ENCODE measurements around the gene DYNLT5.
A peak's percentile ranks its signal among the peaks of the same experiment; 100 is the strongest.
"Not testable (repeated sequence)": the region's sequence is repeated elsewhere in the genome, so short reads cannot be mapped to it uniquely, and the experiment has no call there.

DYNLT5 gene

GRCh38 chr1:66723985-66724384 lies 28.3 kb upstream of the DYNLT5 start:
- H3K4me3 ChIP-seq (ENCODE audit: low read depth, low read length), result no peak overlapping the region
- no peaks in the 10 kb centered on the region for H3K27me3 ChIP-seq (ENCODE audit: insufficient read depth, low read depth, severe bottlenecking)
- DNase-seq, result no peak
- H3K27ac ChIP-seq, result no peak overlapping the region
- no peaks in the 10 kb centered on the region for H3K9me3 ChIP-seq (ENCODE audit: severe bottlenecking)
- no peak for TF ChIP-seq CTCF (IDR thresholded peaks at IDR 0.05; ENCODE audit: low read depth, low read length)
- no peaks in the 10 kb centered on the region for H3K36me3 ChIP-seq

- peak; percentile 55 for DNase-seq
- H3K27ac ChIP-seq, result no peak overlapping the region
Observed at GRCh38 chr1:66725885-66726665, 26.2 kb upstream of the DYNLT5 start.

GRCh38 chr1:66728021-66728420 lies 24.2 kb upstream of the DYNLT5 start:
- Histone ChIP-seq H3K36me3 (no peaks in the 10 kb centered on the region), H3K9me3 (ENCODE audit: severe bottlenecking) (no peaks in the 10 kb centered on the region), H3K4me3 (ENCODE audit: low read depth, low read length) (no peak overlapping the region), H3K27me3 (ENCODE audit: insufficient read depth, low read depth, severe bottlenecking) (no peaks in the 10 kb centered on the region), H3K27ac (no peak overlapping the region)
- no peak for DNase-seq
- no peak for TF ChIP-seq CTCF (IDR thresholded peaks at IDR 0.05; ENCODE audit: low read depth, low read length)

More at GRCh38 chr1:66725885-66726665, 26.2 kb upstream of the DYNLT5 start:
- TF ChIP-seq CTCF (IDR thresholded peaks at IDR 0.05; ENCODE audit: low read depth, low read length), result peak; percentile 86
- Histone ChIP-seq H3K27me3 (ENCODE audit: insufficient read depth, low read depth, severe bottlenecking) (no peaks in the 10 kb centered on the region), H3K36me3 (no peaks in the 10 kb centered on the region), H3K4me3 (ENCODE audit: low read depth, low read length) (no peak overlapping the region), H3K9me3 (ENCODE audit: severe bottlenecking) (no peaks in the 10 kb centered on the region)

GRCh38 chr1:66728716-66729115 lies 23.5 kb upstream of the DYNLT5 start:
- not testable (repeated sequence) for H3K27me3 ChIP-seq (ENCODE audit: insufficient read depth, low read depth, severe bottlenecking); H3K4me3 ChIP-seq (ENCODE audit: low read depth, low read length); H3K27ac ChIP-seq; H3K9me3 ChIP-seq (ENCODE audit: severe bottlenecking); H3K36me3 ChIP-seq; DNase-seq

- H3K9me3 ChIP-seq (ENCODE audit: severe bottlenecking), result no peaks in the 10 kb centered on the region
- DNase-seq, result no peak
- no peak overlapping the region for H3K27ac ChIP-seq
- H3K36me3 ChIP-seq, result no peaks in the 10 kb centered on the region
- TF ChIP-seq CTCF (IDR thresholded peaks at IDR 0.05; ENCODE audit: low read depth, low read length), result no peak
- H3K4me3 ChIP-seq (ENCODE audit: low read depth, low read length), result no peak overlapping the region
- H3K27me3 ChIP-seq (ENCODE audit: insufficient read depth, low read depth, severe bottlenecking), result no peaks in the 10 kb centered on the region
Observed at GRCh38 chr1:66729119-66729518, 23.1 kb upstream of the DYNLT5 start.

GRCh38 chr1:66729523-66729922 lies 22.7 kb upstream of the DYNLT5 start:
- no peak for TF ChIP-seq CTCF (IDR thresholded peaks at IDR 0.05; ENCODE audit: low read depth, low read length)
- no peak for DNase-seq
- Histone ChIP-seq H3K27ac (no peak overlapping the region), H3K27me3 (ENCODE audit: insufficient read depth, low read depth, severe bottlenecking) (no peaks in the 10 kb centered on the region), H3K9me3 (ENCODE audit: severe bottlenecking) (no peaks in the 10 kb centered on the region), H3K4me3 (ENCODE audit: low read depth, low read length) (no peak overlapping the region), H3K36me3 (no peaks in the 10 kb centered on the region)

Data from WERI-Rb-1 (cell line).